GM21825 (cell line): ENCODE data around the gene CNTNAP2.

Experiments
- ATAC-seq: cut with Tn5 transposase; IDR thresholded peaks from one replicate; pipeline ENCODE4 v1.9.1; 2021; ENCODE audit warnings: mild to moderate bottlenecking, moderate library complexity; ENCODE audit not compliant: unreplicated experiment

CNTNAP2 gene

GRCh38 chr7:148149730-148150129 is 2033.1 kb downstream of the CNTNAP2 start:
- no peak for ATAC-seq

- ATAC-seq, result no peak
Observed at GRCh38 chr7:148151778-148152177, 2035.2 kb downstream of the CNTNAP2 start.

GRCh38 chr7:148153616-148154284 is 2037.1 kb downstream of the CNTNAP2 start:
- no peak for ATAC-seq

GRCh38 chr7:148155000-148155399 is 2038.4 kb downstream of the CNTNAP2 start:
- no peak for ATAC-seq

- ATAC-seq, result no peak
Observed at GRCh38 chr7:148155826-148156225, 2039.2 kb downstream of the CNTNAP2 start.

- no peak for ATAC-seq
Observed at GRCh38 chr7:148156233-148156632, 2039.6 kb downstream of the CNTNAP2 start.

GRCh38 chr7:148159331-148159730 is 2042.7 kb downstream of the CNTNAP2 start:
- ATAC-seq, result no peak

- no peak for ATAC-seq
Observed at GRCh38 chr7:148161776-148162175, 2045.2 kb downstream of the CNTNAP2 start.

GRCh38 chr7:148162808-148163207 is 2046.2 kb downstream of the CNTNAP2 start:
- no peak for ATAC-seq

- ATAC-seq, result no peak
Observed at GRCh38 chr7:148163246-148163645, 2046.6 kb downstream of the CNTNAP2 start.

GRCh38 chr7:148172920-148173319 is 2056.3 kb downstream of the CNTNAP2 start:
- ATAC-seq, result no peak

- ATAC-seq, result no peak
Observed at GRCh38 chr7:148173369-148173768, 2056.8 kb downstream of the CNTNAP2 start.

- no peak for ATAC-seq
Observed at GRCh38 chr7:148174376-148174775, 2057.8 kb downstream of the CNTNAP2 start.

- no peak for ATAC-seq
Observed at GRCh38 chr7:148175512-148175911, 2058.9 kb downstream of the CNTNAP2 start.

- no peak for ATAC-seq
Observed at GRCh38 chr7:148177972-148178371, 2061.4 kb downstream of the CNTNAP2 start.

- no peak for ATAC-seq
Observed at GRCh38 chr7:148180075-148180474, 2063.5 kb downstream of the CNTNAP2 start.

GRCh38 chr7:148182264-148182663 is 2065.7 kb downstream of the CNTNAP2 start:
- ATAC-seq, result no peak

GRCh38 chr7:148185041-148185440 is 2068.4 kb downstream of the CNTNAP2 start:
- no peak for ATAC-seq

- no peak for ATAC-seq
Observed at GRCh38 chr7:148187471-148187870, 2070.9 kb downstream of the CNTNAP2 start.

- no peak for ATAC-seq
Observed at GRCh38 chr7:148191391-148192065, 2074.9 kb downstream of the CNTNAP2 start.

GRCh38 chr7:148192491-148192890 is 2075.9 kb downstream of the CNTNAP2 start:
- no peak for ATAC-seq

- ATAC-seq, result no peak
Observed at GRCh38 chr7:148201992-148202391, 2085.4 kb downstream of the CNTNAP2 start.
